Measurements from ENCODE around the gene DAZAP2.
A peak's percentile ranks its signal among the peaks of the same experiment; 100 is the strongest.

DNA sequence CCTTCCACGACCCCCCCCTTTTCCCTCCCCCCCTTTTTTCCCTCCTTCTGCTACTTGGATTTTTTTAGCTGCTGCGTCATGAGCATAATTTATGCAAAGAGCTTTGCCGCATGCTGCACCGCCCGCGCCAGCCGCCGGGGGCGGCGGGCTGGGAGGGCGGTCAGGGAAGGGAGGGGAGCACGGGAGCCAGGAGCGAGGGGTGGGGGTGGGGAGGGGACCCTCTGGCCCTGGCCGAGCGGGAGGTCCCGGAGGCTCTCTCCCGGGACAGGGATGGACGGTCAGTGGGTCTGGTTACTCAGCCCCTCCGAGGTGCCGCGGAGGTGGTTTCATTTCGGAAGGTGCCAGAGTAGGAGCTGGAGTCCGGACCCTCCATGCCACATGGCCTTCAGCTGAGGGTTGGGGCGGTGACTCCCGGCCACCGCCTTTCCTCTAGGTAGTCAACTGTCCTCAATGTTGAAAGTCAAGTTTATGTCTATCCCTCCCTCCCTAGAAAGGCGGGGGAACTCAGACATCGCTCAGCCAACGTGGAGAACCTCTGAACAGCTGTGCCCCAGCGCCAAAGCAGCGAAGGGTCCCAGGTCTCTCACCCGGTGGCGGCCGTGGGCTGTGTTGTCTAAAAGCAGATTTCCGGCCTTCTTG lies 20.5 kb upstream of the DAZAP2 start, which contains the start of gene POU6F1:
- TF ChIP-seq, protein P1, sequence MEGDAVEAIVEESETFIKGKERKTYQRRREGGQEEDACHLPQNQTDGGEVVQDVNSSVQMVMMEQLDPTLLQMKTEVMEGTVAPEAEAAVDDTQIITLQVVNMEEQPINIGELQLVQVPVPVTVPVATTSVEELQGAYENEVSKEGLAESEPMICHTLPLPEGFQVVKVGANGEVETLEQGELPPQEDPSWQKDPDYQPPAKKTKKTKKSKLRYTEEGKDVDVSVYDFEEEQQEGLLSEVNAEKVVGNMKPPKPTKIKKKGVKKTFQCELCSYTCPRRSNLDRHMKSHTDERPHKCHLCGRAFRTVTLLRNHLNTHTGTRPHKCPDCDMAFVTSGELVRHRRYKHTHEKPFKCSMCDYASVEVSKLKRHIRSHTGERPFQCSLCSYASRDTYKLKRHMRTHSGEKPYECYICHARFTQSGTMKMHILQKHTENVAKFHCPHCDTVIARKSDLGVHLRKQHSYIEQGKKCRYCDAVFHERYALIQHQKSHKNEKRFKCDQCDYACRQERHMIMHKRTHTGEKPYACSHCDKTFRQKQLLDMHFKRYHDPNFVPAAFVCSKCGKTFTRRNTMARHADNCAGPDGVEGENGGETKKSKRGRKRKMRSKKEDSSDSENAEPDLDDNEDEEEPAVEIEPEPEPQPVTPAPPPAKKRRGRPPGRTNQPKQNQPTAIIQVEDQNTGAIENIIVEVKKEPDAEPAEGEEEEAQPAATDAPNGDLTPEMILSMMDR (IDR thresholded peaks at IDR 0.05) = peak; percentile 36 to 83 (median 60)
- TF ChIP-seq POLR2A (IDR thresholded peaks at IDR 0.05) = peak in 1 of 2 donors; percentile 26

All from uterus (tissue), 2 donors.